Dendritic cell treated with granulocyte-macrophage colony-stimulating factor and Interleukin-4, amounts not matched to agents 40 ng/mL and 50 ng/mL, for 4 days (primary cell): ENCODE data around the gene GALNT17.
"Not testable (repeated sequence)": the region's sequence is repeated elsewhere in the genome, so short reads cannot be mapped to it uniquely, and the experiment has no call there.

Source experiments
- H3K27ac Mint-ChIP-seq: one replicate; pipeline ENCODE4 v1.8.0; 2022; ENCODE audit warnings: mild to moderate bottlenecking, mixed read lengths
- H3K27me3 Mint-ChIP-seq: one replicate; pipeline ENCODE4 v1.8.0; 2022; ENCODE audit warnings: mild to moderate bottlenecking, mixed read lengths
- H3K36me3 Mint-ChIP-seq: one replicate; pipeline ENCODE4 v1.8.0; 2022; ENCODE audit warnings: low read depth, mixed read lengths
- H3K4me1 Mint-ChIP-seq: one replicate; pipeline ENCODE4 v1.8.0; 2022; ENCODE audit warnings: low read depth, mixed read lengths
- H3K4me3 Mint-ChIP-seq: one replicate; pipeline ENCODE4 v1.8.0; 2022; ENCODE audit warnings: mild to moderate bottlenecking, moderate library complexity, mixed read lengths
- H3K9me3 Mint-ChIP-seq: one replicate; pipeline ENCODE4 v1.8.0; 2022; ENCODE audit warnings: mixed read lengths
- intact Hi-C: fragments of 100-400 bp; cut with micrococcal nuclease; formaldehyde crosslinking; loops from one replicate; pipeline ENCODE4 v1.15.0; 2022

The GALNT17 gene

DNA sequence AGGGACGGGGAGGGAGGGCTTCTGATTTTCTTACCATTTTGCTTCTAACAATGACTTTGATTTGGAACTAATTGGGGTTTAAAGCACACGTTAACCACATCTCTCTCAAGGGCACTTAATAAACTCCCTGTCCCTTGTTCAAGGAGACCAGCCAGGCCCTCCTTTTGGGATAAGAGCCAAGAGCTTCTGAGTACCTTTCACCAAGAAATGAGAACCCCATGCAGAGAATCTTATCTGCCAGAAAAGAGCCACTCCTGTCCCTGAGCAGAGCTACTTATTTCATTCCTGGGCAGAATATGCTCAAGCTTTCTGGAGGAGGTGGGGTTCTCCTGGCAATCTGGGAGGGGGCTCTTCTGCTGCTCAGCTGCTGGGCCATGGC lies 574.6 kb downstream of the GALNT17 start:
- no peak overlapping the region for H3K4me3 Mint-ChIP-seq
- H3K27me3 Mint-ChIP-seq, result no peaks in the 10 kb centered on the region
- intact Hi-C loops, result no loop called here
- H3K4me1 Mint-ChIP-seq, result no peaks in the 10 kb centered on the region
- peaks cover 19% of the 10 kb centered on the region for H3K9me3 Mint-ChIP-seq
- no peaks in the 10 kb centered on the region for H3K36me3 Mint-ChIP-seq
- no peak overlapping the region for H3K27ac Mint-ChIP-seq

- H3K9me3 Mint-ChIP-seq, result peaks cover 19% of the 10 kb centered on the region
- no peaks in the 10 kb centered on the region for H3K27me3 Mint-ChIP-seq
- H3K27ac Mint-ChIP-seq, result no peak overlapping the region
- no peaks in the 10 kb centered on the region for H3K36me3 Mint-ChIP-seq
- no peaks in the 10 kb centered on the region for H3K4me1 Mint-ChIP-seq
- H3K4me3 Mint-ChIP-seq, result no peak overlapping the region
- intact Hi-C loops, result no loop called here
Observed at GRCh38 chr7:71707041-71707440, 575.1 kb downstream of the GALNT17 start.

- no peaks in the 10 kb centered on the region for H3K4me1 Mint-ChIP-seq
- no peak overlapping the region for H3K27ac Mint-ChIP-seq
- intact Hi-C loops, result no loop called here
- no peak overlapping the region for H3K4me3 Mint-ChIP-seq
- H3K36me3 Mint-ChIP-seq, result no peaks in the 10 kb centered on the region
- H3K27me3 Mint-ChIP-seq, result no peaks in the 10 kb centered on the region
- H3K9me3 Mint-ChIP-seq, result peaks cover 13% of the 10 kb centered on the region
Observed at GRCh38 chr7:71708710-71709109, 576.8 kb downstream of the GALNT17 start.

DNA sequence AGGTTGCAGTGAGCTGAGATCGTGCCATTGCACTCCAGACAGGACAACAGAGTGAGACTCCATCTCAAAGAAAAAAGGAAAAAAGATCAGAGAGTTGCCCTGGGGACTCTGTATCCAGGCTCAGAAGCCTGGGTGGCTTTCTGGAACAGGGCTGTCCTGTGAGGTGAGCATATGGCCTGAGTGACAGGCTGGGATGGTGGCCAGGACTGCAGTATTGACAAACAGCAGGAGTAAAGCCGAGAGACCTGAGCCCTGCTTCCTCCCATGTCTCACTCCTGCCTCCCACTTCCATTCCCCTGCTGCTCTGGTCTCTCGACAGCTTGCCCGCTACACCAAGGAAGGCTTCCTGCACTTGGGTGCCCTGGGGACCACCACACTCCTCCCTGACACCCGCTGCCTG lies 578.5 kb downstream of the GALNT17 start:
- no peaks in the 10 kb centered on the region for H3K27me3 Mint-ChIP-seq
- no peak overlapping the region for H3K27ac Mint-ChIP-seq
- no peaks in the 10 kb centered on the region for H3K4me1 Mint-ChIP-seq

DNA sequence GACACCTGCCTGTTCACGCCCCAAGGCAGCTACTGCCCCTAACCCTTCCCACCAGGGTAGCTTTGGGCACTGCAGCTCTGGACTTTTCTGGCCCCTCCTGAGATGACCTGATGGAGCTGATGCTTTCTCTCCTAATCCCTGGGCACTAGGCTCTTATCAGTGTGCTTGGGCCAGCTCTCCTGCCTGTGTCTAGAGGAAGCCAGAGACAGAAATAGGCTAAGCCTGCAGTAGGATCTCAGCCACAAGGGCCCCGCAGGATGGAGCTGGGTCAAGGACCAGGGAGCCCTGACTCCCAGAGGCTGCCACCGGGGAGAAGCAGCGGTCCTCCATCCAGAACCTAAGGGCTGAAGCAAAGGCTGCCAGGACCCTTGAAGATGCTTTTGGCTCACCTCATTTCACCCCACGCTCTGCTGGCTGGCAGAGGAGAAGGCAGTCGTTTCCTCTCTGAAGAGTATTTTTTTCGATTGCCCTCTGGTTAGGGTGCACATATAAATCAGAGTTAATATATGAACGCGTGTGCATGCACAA lies 580.8 kb downstream of the GALNT17 start:
- Mint-ChIP-seq H3K4me1 (no peaks in the 10 kb centered on the region), H3K4me3 (no peak overlapping the region), H3K9me3 (peaks cover 9% of the 10 kb centered on the region), H3K27ac (no peak overlapping the region), H3K36me3 (no peaks in the 10 kb centered on the region), H3K27me3 (no peaks in the 10 kb centered on the region)
- intact Hi-C loops, result no loop called here

More for the DNA sequence above, 578.5 kb downstream of the GALNT17 start:
- Mint-ChIP-seq H3K9me3 (peaks cover 9% of the 10 kb centered on the region), H3K36me3 (no peaks in the 10 kb centered on the region), H3K4me3 (no peak overlapping the region)
- intact Hi-C loops, result no loop called here

DNA sequence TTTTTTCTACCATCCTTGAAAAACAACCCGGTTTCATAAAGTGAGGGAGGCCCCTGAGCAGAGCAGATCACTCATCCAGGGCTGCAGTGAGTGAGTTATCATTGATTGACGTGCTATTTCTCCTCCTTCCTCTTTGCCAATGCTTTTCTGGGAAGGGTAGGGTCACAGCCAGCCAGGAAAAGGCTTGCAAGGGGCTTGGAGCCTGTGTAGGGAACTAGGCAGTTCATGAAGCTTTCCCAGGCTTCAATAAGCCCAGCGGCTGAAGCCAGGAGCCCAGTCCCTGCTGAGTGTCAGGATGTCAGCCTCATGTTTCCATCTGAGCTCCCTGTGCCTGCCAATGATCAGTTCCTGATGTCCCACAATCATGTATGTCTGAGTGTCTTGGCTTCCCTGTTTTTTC lies 584.7 kb downstream of the GALNT17 start:
- intact Hi-C loops, result no loop called here
- H3K4me3 Mint-ChIP-seq, result no peak overlapping the region
- H3K27ac Mint-ChIP-seq, result no peak overlapping the region
- no peaks in the 10 kb centered on the region for H3K4me1 Mint-ChIP-seq
- no peaks in the 10 kb centered on the region for H3K9me3 Mint-ChIP-seq
- no peaks in the 10 kb centered on the region for H3K36me3 Mint-ChIP-seq
- no peaks in the 10 kb centered on the region for H3K27me3 Mint-ChIP-seq

DNA sequence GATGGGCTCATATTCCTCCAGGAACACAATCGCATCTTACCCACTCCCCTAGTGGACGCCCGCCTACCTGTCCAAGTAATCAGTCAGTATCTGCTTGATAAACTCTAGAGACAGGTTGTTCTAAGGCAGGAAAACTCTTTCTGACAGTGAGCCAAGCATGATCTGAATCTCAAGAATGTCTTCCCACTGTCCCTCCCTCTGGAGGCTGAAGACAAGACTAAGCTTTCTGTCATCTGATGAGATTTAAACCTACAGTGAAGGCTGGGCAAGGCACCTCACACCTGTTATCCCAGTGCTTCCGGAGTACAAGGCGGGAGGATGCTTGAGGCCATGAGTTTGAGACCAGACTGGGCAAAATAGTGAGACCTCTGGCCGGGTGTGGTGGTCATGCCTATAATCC lies 586.6 kb downstream of the GALNT17 start:
- Mint-ChIP-seq H3K4me3 (no peak overlapping the region), H3K27me3 (no peaks in the 10 kb centered on the region), H3K4me1 (no peaks in the 10 kb centered on the region), H3K27ac (no peak overlapping the region), H3K36me3 (no peaks in the 10 kb centered on the region), H3K9me3 (no peaks in the 10 kb centered on the region)
- intact Hi-C loops, result no loop called here

DNA sequence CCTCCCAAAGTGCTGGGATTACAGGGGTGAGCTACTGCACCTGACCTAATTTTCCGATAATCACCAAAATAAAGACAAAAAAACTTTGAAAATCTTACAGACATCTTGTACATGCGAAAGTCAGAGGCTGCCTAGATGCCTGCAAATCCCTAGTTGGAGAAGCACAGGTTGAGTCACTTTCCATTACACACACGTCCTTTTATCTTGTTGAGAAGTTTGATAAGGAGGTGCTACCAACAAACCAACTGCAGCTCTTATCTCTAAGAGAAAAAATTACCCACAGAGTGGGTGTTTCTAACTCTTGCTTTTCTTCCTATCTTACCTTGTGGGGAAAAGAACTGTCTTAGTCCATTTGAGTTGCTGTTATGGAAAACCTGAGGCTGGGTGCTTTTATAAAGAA lies 589.8 kb downstream of the GALNT17 start:
- Mint-ChIP-seq H3K36me3 (no peaks in the 10 kb centered on the region), H3K27me3 (no peaks in the 10 kb centered on the region), H3K27ac (no peak overlapping the region), H3K4me1 (no peaks in the 10 kb centered on the region), H3K9me3 (no peaks in the 10 kb centered on the region), H3K4me3 (no peak overlapping the region)
- intact Hi-C loops, result no loop called here

- no peaks in the 10 kb centered on the region for H3K36me3 Mint-ChIP-seq
- no peak overlapping the region for H3K4me3 Mint-ChIP-seq
- H3K9me3 Mint-ChIP-seq, result no peaks in the 10 kb centered on the region
- H3K4me1 Mint-ChIP-seq, result no peaks in the 10 kb centered on the region
- H3K27me3 Mint-ChIP-seq, result no peaks in the 10 kb centered on the region
- H3K27ac Mint-ChIP-seq, result no peak overlapping the region
- intact Hi-C loops, result no loop called here
Observed at GRCh38 chr7:71723859-71724258, 591.9 kb downstream of the GALNT17 start.

GRCh38 chr7:71727347-71727746 lies 595.4 kb downstream of the GALNT17 start:
- H3K27ac Mint-ChIP-seq, result no peak overlapping the region
- intact Hi-C loops, result no loop called here
- H3K4me3 Mint-ChIP-seq, result no peak overlapping the region
- H3K27me3 Mint-ChIP-seq, result no peaks in the 10 kb centered on the region
- no peaks in the 10 kb centered on the region for H3K4me1 Mint-ChIP-seq
- no peaks in the 10 kb centered on the region for H3K36me3 Mint-ChIP-seq
- no peaks in the 10 kb centered on the region for H3K9me3 Mint-ChIP-seq

DNA sequence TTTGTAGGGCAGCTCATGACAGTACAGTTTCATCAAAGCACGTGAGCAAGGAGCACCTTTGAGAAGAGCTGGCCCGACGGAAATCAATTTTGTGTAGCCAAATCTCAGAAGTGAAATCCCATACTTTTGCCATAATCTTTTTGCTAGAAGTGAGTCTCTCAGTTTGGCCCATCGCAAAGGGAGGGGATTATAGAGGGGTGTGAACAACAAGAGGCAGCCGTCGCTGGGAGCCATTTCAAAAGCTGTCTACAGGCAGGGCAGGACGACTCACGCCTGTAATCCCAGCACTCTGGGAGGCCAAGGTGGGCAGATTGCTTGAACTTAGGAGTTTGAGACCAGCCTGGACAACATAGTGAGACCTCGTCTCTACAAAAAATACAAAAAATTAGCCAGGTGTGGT lies 599.8 kb downstream of the GALNT17 start:
- Mint-ChIP-seq H3K4me3 (no peak overlapping the region), H3K27ac (no peak overlapping the region), H3K36me3 (no peaks in the 10 kb centered on the region), H3K4me1 (no peaks in the 10 kb centered on the region), H3K27me3 (peaks cover 5% of the 10 kb centered on the region), H3K9me3 (no peaks in the 10 kb centered on the region)
- intact Hi-C loops, result loop anchor here (10.0 kb wide), 1 partner anchor 907 kb away; no protein-coding TSS in a partner anchor

- intact Hi-C loops, result loop anchor here (1.0 to 10.0 kb wide), 2 partner anchors 876 to 908 kb away; no protein-coding TSS in a partner anchor
- Mint-ChIP-seq H3K9me3 (no peaks in the 10 kb centered on the region), H3K36me3 (no peaks in the 10 kb centered on the region), H3K27me3 (peaks cover 5% of the 10 kb centered on the region), H3K4me1 (no peaks in the 10 kb centered on the region), H3K4me3 (no peak overlapping the region), H3K27ac (no peak overlapping the region)
Observed at GRCh38 chr7:71733107-71733870, 601.3 kb downstream of the GALNT17 start.

DNA sequence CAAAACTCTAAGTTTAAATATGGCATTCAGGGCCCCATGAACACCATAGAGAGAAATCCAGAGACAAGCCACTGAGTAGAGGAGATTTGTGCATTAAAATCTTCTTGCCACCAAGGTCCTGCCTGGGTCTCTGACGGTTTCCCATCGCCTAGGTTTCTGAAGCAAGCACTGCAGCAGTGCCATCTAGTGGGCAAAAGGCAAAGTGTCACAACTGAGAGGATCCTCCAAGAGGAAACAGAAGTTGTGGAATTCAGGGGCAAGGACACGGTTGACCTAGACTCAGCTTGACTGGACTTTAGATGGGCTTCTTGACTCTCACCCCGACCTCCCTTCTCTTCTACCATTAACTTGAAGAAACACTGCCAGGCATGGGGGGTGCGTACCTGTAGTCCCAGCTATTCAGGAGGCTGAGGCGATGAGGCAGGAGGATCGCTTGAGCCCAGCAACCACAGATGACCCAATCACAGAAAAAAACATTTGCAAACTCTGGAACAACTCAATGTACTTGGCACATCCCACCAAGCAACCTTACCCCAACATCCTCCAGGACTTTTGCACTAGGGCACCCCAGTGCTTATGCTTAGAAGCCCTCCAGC lies 604.1 kb downstream of the GALNT17 start:
- Mint-ChIP-seq H3K27me3 (peaks cover 5% of the 10 kb centered on the region), H3K36me3 (no peaks in the 10 kb centered on the region), H3K9me3 (no peaks in the 10 kb centered on the region), H3K27ac (no peak overlapping the region), H3K4me1 (no peaks in the 10 kb centered on the region), H3K4me3 (no peak overlapping the region)
- intact Hi-C loops, result loop anchor here (10.0 kb wide), 1 partner anchor 911 kb away; no protein-coding TSS in a partner anchor

DNA sequence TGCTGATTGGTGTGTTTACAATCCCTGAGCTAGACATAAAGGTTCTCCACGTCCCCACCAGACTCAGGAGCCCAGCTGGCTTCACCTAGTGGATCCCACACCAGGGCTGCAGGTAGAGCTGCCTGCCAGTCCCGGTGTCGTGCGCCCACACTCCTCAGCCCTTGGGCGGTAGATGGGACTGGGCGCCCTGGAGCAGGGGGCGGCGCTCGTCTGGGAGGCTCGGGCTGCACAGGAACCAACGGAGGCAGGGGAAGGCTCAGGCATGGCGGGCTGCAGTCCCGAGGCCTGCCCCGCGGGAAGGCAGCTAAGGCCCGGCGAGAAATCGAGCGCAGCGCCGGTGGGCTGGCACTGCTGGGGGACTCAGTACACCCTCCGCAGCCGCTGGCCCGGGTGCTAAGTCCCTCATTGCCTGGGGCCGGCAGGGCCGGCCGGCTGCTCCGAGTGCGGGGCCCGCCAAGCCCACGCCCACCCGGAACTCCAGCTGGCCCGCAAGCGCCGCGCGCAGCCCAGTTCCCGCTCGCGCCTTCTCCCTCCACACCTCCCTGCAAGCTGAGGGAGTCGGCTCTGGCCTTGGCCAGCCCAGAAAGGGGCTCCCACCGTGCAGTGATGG lies 606.1 kb downstream of the GALNT17 start:
- H3K27ac Mint-ChIP-seq, H3K9me3 Mint-ChIP-seq, H3K4me3 Mint-ChIP-seq, H3K27me3 Mint-ChIP-seq, H3K36me3 Mint-ChIP-seq, H3K4me1 Mint-ChIP-seq: not testable (repeated sequence)
- intact Hi-C loops, result loop anchor here (10.0 kb wide), 1 partner anchor 913 kb away; no protein-coding TSS in a partner anchor
